Measurements from ENCODE around the gene BANF2. TPM values are rescaled to one million over a fixed set of nuclear protein-coding genes. Genes with fewer than 3 reads are reported as not detected.

BANF2 gene
- total and polyA plus RNA-seq, 2 experiments from 2014 or later, result not detected

- TF ChIP-seq ZNF114 (CRISPR knock-in tag; IDR thresholded peaks at IDR 0.05) (no peak), JUNB (IDR thresholded peaks at IDR 0.05; ENCODE audit: unreplicated experiment) (no peak), EZH2 (IDR thresholded peaks at IDR 0.05; ENCODE audit: low read depth, unreplicated experiment) (no peak), CREB1 (CRISPR knock-in tag; IDR thresholded peaks at IDR 0.05; ENCODE audit: low read depth) (no peak), NANOG (IDR thresholded peaks at IDR 0.05; ENCODE audit: borderline replicate concordance) (no peak), STAT1 (IDR thresholded peaks at IDR 0.05; ENCODE audit: unreplicated experiment) (no peak)
- TF ChIP-seq, protein P1, sequence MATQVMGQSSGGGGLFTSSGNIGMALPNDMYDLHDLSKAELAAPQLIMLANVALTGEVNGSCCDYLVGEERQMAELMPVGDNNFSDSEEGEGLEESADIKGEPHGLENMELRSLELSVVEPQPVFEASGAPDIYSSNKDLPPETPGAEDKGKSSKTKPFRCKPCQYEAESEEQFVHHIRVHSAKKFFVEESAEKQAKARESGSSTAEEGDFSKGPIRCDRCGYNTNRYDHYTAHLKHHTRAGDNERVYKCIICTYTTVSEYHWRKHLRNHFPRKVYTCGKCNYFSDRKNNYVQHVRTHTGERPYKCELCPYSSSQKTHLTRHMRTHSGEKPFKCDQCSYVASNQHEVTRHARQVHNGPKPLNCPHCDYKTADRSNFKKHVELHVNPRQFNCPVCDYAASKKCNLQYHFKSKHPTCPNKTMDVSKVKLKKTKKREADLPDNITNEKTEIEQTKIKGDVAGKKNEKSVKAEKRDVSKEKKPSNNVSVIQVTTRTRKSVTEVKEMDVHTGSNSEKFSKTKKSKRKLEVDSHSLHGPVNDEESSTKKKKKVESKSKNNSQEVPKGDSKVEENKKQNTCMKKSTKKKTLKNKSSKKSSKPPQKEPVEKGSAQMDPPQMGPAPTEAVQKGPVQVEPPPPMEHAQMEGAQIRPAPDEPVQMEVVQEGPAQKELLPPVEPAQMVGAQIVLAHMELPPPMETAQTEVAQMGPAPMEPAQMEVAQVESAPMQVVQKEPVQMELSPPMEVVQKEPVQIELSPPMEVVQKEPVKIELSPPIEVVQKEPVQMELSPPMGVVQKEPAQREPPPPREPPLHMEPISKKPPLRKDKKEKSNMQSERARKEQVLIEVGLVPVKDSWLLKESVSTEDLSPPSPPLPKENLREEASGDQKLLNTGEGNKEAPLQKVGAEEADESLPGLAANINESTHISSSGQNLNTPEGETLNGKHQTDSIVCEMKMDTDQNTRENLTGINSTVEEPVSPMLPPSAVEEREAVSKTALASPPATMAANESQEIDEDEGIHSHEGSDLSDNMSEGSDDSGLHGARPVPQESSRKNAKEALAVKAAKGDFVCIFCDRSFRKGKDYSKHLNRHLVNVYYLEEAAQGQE (IDR thresholded peaks at IDR 0.05; ENCODE audit: unreplicated experiment), result no peak
- TF ChIP-seq, protein P2, sequence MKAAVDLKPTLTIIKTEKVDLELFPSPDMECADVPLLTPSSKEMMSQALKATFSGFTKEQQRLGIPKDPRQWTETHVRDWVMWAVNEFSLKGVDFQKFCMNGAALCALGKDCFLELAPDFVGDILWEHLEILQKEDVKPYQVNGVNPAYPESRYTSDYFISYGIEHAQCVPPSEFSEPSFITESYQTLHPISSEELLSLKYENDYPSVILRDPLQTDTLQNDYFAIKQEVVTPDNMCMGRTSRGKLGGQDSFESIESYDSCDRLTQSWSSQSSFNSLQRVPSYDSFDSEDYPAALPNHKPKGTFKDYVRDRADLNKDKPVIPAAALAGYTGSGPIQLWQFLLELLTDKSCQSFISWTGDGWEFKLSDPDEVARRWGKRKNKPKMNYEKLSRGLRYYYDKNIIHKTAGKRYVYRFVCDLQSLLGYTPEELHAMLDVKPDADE (IDR thresholded peaks at IDR 0.05), result no peak
- TF ChIP-seq, protein P3, sequence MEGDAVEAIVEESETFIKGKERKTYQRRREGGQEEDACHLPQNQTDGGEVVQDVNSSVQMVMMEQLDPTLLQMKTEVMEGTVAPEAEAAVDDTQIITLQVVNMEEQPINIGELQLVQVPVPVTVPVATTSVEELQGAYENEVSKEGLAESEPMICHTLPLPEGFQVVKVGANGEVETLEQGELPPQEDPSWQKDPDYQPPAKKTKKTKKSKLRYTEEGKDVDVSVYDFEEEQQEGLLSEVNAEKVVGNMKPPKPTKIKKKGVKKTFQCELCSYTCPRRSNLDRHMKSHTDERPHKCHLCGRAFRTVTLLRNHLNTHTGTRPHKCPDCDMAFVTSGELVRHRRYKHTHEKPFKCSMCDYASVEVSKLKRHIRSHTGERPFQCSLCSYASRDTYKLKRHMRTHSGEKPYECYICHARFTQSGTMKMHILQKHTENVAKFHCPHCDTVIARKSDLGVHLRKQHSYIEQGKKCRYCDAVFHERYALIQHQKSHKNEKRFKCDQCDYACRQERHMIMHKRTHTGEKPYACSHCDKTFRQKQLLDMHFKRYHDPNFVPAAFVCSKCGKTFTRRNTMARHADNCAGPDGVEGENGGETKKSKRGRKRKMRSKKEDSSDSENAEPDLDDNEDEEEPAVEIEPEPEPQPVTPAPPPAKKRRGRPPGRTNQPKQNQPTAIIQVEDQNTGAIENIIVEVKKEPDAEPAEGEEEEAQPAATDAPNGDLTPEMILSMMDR (conservative IDR thresholded peaks at IDR 0.05; ENCODE audit: low read depth in 2 of 2), result no peak
These were observed 14.6 kb upstream of the BANF2 start (continued) for GRCh38 chr20:17685168-17685567.

GRCh38 chr20:17687800-17688199 lies 12.0 kb upstream of the BANF2 start:
- Mint-ChIP-seq H3K27ac (no peak overlapping the region), H3K27me3 (ENCODE audit: insufficient read depth, low read depth, poor library complexity) (peaks cover 11% of the 10 kb centered on the region), H3K9me3 (peaks cover 15% of the 10 kb centered on the region; the same call in 1 of the 3 replicates), H3K36me3 (ENCODE audit: low read depth) (no peaks in the 10 kb centered on the region; the same call in 2 of the 3 replicates), H3K4me1 (peaks cover 6% of the 10 kb centered on the region), H3K4me3 (no peak overlapping the region)
- H3K4me1 ChIP-seq (ENCODE audit: insufficient read depth), result peaks cover 9% of the 10 kb centered on the region
- TF ChIP-seq STAT1 (IDR thresholded peaks at IDR 0.05; ENCODE audit: unreplicated experiment) (no peak), CREB1 (CRISPR knock-in tag; IDR thresholded peaks at IDR 0.05; ENCODE audit: low read depth) (no peak), EZH2phosphoT487 (IDR thresholded peaks at IDR 0.05; ENCODE audit: unreplicated experiment) (no peak), NANOG (IDR thresholded peaks at IDR 0.05; ENCODE audit: borderline replicate concordance) (no peak), EZH2 (IDR thresholded peaks at IDR 0.05; ENCODE audit: low read depth, unreplicated experiment) (no peak)
- TF ChIP-seq, protein P3 (conservative IDR thresholded peaks at IDR 0.05; ENCODE audit: low read depth in 2 of 2), result no peak
- TF ChIP-seq, protein P2 (IDR thresholded peaks at IDR 0.05), result no peak
- H3K4me2 ChIP-seq, result no peak overlapping the region
- H3K36me3 ChIP-seq (ENCODE audit: insufficient read depth), result no peaks in the 10 kb centered on the region
- no peaks in the 10 kb centered on the region for H3K9me2 ChIP-seq (ENCODE audit: insufficient read depth)
- DNase-seq (ENCODE audit: low spot score), result no peak
- no peaks in the 10 kb centered on the region for H3K79me2 ChIP-seq (replicated peaks; ENCODE audit: insufficient read depth)
- ATAC-seq, result no peak
- no peak overlapping the region for H2AFZ ChIP-seq
- no peaks in the 10 kb centered on the region for H4K20me1 ChIP-seq (replicated peaks; ENCODE audit: insufficient read depth)
- H3K4me3 ChIP-seq, result no peak overlapping the region
- H3K27ac ChIP-seq (ENCODE audit: low read depth), result no peak overlapping the region
- H3F3A ChIP-seq (replicated peaks; ENCODE audit: low read depth), result 0 out of 2 replicates have a peak, but pooled peaks cover 2% of the 10 kb centered on the region
- H3K27me3 ChIP-seq (ENCODE audit: insufficient read depth), result no peaks in the 10 kb centered on the region
